ENCODE data around the gene MORN5. TPM values are rescaled to one million over a fixed set of nuclear protein-coding genes. Genes with fewer than 3 reads are reported as not detected.

The MORN5 gene
- total RNA-seq, 3 donors from 2014 or later: not detected

GRCh38 chr9:122234022-122234748 is 74.5 kb downstream of the MORN5 start:
- H3K27me3 ChIP-seq: peaks cover 0 to 24% of the 10 kb centered on the region in 2 donors
- intact Hi-C loops (cut with DNase I; ENCODE audit: low total_unique reads): no loop called here
- no peaks in the 10 kb centered on the region for H3K9me3 ChIP-seq
- H3K27ac ChIP-seq: no peak overlapping the region
- H3K4me1 ChIP-seq: no peaks in the 10 kb centered on the region
- TF ChIP-seq POLR2A (IDR thresholded peaks at IDR 0.05) (no peak), POLR2AphosphoS5 (IDR thresholded peaks at IDR 0.05) (no peak)
- TF ChIP-seq, protein P1, sequence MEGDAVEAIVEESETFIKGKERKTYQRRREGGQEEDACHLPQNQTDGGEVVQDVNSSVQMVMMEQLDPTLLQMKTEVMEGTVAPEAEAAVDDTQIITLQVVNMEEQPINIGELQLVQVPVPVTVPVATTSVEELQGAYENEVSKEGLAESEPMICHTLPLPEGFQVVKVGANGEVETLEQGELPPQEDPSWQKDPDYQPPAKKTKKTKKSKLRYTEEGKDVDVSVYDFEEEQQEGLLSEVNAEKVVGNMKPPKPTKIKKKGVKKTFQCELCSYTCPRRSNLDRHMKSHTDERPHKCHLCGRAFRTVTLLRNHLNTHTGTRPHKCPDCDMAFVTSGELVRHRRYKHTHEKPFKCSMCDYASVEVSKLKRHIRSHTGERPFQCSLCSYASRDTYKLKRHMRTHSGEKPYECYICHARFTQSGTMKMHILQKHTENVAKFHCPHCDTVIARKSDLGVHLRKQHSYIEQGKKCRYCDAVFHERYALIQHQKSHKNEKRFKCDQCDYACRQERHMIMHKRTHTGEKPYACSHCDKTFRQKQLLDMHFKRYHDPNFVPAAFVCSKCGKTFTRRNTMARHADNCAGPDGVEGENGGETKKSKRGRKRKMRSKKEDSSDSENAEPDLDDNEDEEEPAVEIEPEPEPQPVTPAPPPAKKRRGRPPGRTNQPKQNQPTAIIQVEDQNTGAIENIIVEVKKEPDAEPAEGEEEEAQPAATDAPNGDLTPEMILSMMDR (IDR thresholded peaks at IDR 0.05): no peak
- no peak overlapping the region for H3K4me3 ChIP-seq
- no peak for DNase-seq (ENCODE audit: low spot score in 2 of 2)
- H3K36me3 ChIP-seq: no peaks in the 10 kb centered on the region

DNA sequence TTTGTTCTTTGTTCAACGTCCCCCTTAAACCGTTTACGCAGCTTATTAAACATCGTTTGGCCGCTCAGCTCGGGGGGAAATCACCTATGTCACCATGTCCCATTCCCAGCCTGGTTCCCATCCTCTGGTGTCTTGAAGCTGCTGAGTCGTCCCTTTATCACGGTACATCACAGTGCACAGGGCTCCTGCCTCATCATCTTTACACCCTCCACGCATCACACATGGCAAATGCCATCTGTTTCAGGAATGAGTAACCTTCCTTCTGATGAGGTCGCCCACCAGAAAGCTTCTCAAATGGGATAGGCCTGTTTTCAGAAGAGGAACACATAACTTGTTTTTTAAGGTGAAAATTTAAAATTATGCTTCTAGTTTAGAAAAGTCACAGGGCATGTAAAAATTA is 77.0 kb downstream of the MORN5 start:
- intact Hi-C loops (cut with DNase I; ENCODE audit: low total_unique reads): no loop called here
- no peak overlapping the region for H3K4me3 ChIP-seq
- H3K27ac ChIP-seq: no peak overlapping the region
- peaks cover 0 to 1% of the 10 kb centered on the region in 2 donors for H3K27me3 ChIP-seq
- no peaks in the 10 kb centered on the region for H3K9me3 ChIP-seq
- no peaks in the 10 kb centered on the region for H3K4me1 ChIP-seq
- no peak for DNase-seq (ENCODE audit: low spot score in 2 of 2)
- TF ChIP-seq POLR2AphosphoS5 (IDR thresholded peaks at IDR 0.05): no peak
- TF ChIP-seq, protein P1 (IDR thresholded peaks at IDR 0.05): no peak
- no peak for TF ChIP-seq POLR2A (IDR thresholded peaks at IDR 0.05)
- peaks cover 6% of the 10 kb centered on the region for H3K36me3 ChIP-seq

DNA sequence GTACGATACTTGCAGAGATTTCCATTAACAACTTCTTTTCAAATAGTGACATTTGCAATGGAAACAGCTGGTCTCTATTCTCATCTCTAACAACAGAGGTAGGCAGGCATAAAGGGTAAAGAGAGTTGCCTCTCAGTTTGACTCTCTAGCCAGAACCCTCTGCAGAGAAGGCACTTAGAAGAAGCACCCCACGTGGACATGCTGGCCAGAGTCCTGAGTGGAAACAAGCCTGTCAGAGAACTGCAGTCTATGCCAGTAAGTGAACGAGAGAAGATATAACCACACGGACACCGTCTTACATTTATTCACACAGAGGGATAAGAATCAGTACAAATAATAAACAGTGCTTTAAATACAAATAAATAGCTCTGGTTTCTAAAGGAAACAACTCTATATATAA is 80.0 kb downstream of the MORN5 start:
- no peak overlapping the region for H3K4me3 ChIP-seq
- no peaks in the 10 kb centered on the region for H3K27me3 ChIP-seq
- intact Hi-C loops (cut with DNase I; ENCODE audit: low total_unique reads): no loop called here
- H3K9me3 ChIP-seq: no peaks in the 10 kb centered on the region
- H3K36me3 ChIP-seq: peaks cover 6% of the 10 kb centered on the region
- H3K4me1 ChIP-seq: no peaks in the 10 kb centered on the region
- no peak for DNase-seq (ENCODE audit: low spot score in 2 of 2)
- H3K27ac ChIP-seq: no peak overlapping the region
- TF ChIP-seq POLR2AphosphoS5 (IDR thresholded peaks at IDR 0.05) (no peak), POLR2A (IDR thresholded peaks at IDR 0.05) (no peak)
- TF ChIP-seq, protein P1 (IDR thresholded peaks at IDR 0.05): no peak

DNA sequence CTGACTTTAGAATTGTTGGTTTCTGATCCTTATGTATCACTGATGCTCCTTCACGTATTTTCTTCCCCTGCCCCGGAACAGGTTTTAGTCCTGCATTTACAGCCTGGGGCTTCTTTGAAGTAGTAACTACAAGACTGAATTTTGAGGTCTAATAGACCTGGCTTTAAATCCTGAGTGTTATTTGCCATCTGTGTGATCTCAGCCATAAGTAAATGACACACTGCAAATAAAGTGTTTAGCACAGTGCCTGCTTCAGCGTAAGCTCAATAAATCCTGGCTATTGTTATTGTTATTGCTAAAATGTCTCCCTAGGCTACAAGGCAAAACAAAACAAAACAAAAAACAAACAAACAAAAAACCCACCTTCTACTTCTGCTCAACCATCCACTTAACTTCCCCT is 84.6 kb downstream of the MORN5 start:
- DNase-seq (ENCODE audit: low spot score in 2 of 2): no peak
- Histone ChIP-seq H3K4me3 (no peak overlapping the region), H3K9me3 (no peaks in the 10 kb centered on the region), H3K27ac (no peak overlapping the region), H3K27me3 (no peaks in the 10 kb centered on the region), H3K4me1 (no peaks in the 10 kb centered on the region), H3K36me3 (peaks cover 6% of the 10 kb centered on the region)
- intact Hi-C loops (cut with DNase I; ENCODE audit: low total_unique reads): no loop called here
- TF ChIP-seq POLR2A (IDR thresholded peaks at IDR 0.05) (no peak), POLR2AphosphoS5 (IDR thresholded peaks at IDR 0.05) (no peak)
- TF ChIP-seq, protein P1 (IDR thresholded peaks at IDR 0.05): no peak

DNA sequence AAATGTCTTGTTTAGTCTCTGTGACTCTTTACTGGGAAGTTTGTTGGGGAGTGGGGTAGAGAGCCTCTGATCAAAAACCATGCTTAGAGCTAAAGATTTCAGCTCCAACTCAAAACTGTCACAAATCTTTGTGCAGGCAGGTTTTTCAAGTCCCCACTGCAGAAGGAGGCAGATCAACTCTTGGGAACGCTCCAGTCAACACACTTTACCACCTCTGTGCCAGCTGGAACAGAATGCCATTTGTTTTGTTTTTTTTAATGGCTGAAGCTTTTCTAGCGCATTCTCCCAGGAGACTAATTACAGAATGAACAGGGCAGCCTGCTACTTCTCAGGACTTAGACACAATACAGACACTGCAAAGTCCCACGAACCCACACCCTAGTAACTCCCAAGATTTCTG is 87.0 kb downstream of the MORN5 start:
- no peaks in the 10 kb centered on the region for H3K9me3 ChIP-seq
- no peaks in the 10 kb centered on the region for H3K27me3 ChIP-seq
- no peak overlapping the region for H3K27ac ChIP-seq
- H3K4me3 ChIP-seq: no peak overlapping the region
- no peaks in the 10 kb centered on the region for H3K4me1 ChIP-seq
- peaks cover under 1% of the 10 kb centered on the region for H3K36me3 ChIP-seq
- no peak for DNase-seq (ENCODE audit: low spot score in 2 of 2)
- TF ChIP-seq POLR2AphosphoS5 (IDR thresholded peaks at IDR 0.05) (no peak), POLR2A (IDR thresholded peaks at IDR 0.05) (no peak)
- TF ChIP-seq, protein P1 (IDR thresholded peaks at IDR 0.05): no peak
- intact Hi-C loops (cut with DNase I; ENCODE audit: low total_unique reads): no loop called here

Data from breast epithelium (tissue), 4 donors.